ENCODE results near the gene DHRS7C. TPM values are rescaled to one million over a fixed set of nuclear protein-coding genes. Genes with fewer than 3 reads are reported as not detected.

DHRS7C gene
- total and polyA plus RNA-seq, 8 donors = not detected

DNA sequence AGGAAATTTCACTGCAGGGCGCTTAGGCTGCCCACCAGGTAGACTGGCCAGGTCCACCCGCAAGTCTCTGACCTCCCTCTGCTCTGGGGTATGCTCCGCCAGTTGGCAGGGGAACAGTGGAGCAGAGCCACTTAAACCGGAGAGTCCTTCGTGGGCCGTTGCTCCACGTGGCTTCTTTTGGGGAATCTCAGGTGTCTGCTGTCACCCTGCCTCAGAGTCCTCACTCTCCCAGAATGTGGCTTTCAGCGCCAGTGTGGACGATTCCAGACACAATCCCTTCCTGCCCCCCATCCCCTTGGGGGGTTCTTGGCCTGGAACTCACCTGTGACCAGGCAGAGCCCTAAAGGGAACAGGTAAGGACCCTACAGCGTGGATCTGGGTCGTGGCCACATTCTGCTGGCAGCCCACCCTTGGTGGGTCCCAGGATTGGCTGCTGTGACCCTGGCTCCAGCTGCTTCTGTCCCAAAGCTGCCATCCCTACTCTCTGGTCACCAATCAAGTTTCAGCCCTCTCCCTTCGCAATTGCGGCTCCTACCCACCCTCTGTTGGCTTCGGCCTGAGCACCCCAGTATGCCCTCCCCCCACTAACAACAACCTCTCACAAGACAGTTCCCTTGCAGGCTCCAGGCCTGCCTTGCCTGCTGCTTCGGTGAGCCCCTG, 22.2 kb downstream of the DHRS7C start:
- WGBS, 2 donors = 72 to 75% methylated on average over 15 of the region's 15 CpGs
- H3K27me3 ChIP-seq = no peaks in the 10 kb centered on the region
- intact Hi-C loops (cut with DNase I) = no loop called here
- ATAC-seq (no peak), DNase-seq (no peak), FAIRE-seq (no peak)
- H3K36me3 ChIP-seq = no peaks in the 10 kb centered on the region
- no peaks in the 10 kb centered on the region for H3K9me3 ChIP-seq
- H3K4me1 ChIP-seq = no peaks in the 10 kb centered on the region
- H3K27ac ChIP-seq = no peak overlapping the region
- no peak overlapping the region for H3K4me3 ChIP-seq
- TF ChIP-seq CTCF (IDR thresholded peaks at IDR 0.05) = no peak

- peak; percentile 13 to 72 (median 56) for TF ChIP-seq CTCF (IDR thresholded peaks at IDR 0.05)
- no peaks in the 10 kb centered on the region for H3K9me3 ChIP-seq
- H3K36me3 ChIP-seq = no peaks in the 10 kb centered on the region
- H3K27me3 ChIP-seq = no peaks in the 10 kb centered on the region
- no peak overlapping the region for H3K4me3 ChIP-seq
- no peaks in the 10 kb centered on the region for H3K4me1 ChIP-seq
- no peak overlapping the region for H3K27ac ChIP-seq
- intact Hi-C loops (cut with DNase I) = no loop called here
- peak in 3 of 4 donors; percentile 34 to 61 (median 54) for ATAC-seq
- no peak for DNase-seq
- WGBS, 2 donors = 19 to 29% methylated on average over 5 of the region's 5 CpGs
- peak; percentile 49 for FAIRE-seq
Measured at GRCh38 chr17:9768381-9768934, 22.9 kb downstream of the DHRS7C start.

GRCh38 chr17:9767432-9767991, 23.9 kb downstream of the DHRS7C start:
- TF ChIP-seq CTCF (IDR thresholded peaks at IDR 0.05) = no peak
- WGBS, 2 donors = 53 to 58% methylated on average over 7 of the region's 7 CpGs
- Histone ChIP-seq H3K36me3 (no peaks in the 10 kb centered on the region), H3K27me3 (no peaks in the 10 kb centered on the region), H3K9me3 (no peaks in the 10 kb centered on the region), H3K4me3 (no peak overlapping the region), H3K27ac (no peak overlapping the region), H3K4me1 (no peaks in the 10 kb centered on the region)
- DNase-seq (no peak), FAIRE-seq (no peak), ATAC-seq (no peak)
- intact Hi-C loops (cut with DNase I) = no loop called here

DNA sequence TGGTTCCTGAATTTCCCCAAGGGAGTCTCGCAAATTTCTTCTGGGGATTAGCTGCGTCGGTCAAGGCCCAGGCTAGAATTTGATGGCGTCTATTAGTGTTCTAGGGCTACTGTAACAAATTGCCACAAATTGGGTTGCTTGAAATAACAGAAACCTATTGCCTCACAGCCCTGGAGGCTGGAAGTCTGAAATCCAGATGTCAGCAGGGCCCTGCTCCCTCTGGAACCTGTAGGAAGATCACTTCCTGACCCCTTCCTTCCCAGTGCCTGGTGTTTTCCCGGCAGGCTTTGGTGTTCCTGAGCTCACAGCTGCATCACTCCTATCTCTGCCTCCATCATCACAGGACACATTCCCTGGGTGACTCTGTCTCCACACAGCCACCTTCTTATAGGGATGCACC, 24.4 kb downstream of the DHRS7C start:
- no peaks in the 10 kb centered on the region for H3K9me3 ChIP-seq
- H3K36me3 ChIP-seq = no peaks in the 10 kb centered on the region
- FAIRE-seq = no peak
- ATAC-seq = no peak
- no peaks in the 10 kb centered on the region for H3K4me1 ChIP-seq
- H3K27ac ChIP-seq = no peak overlapping the region
- DNase-seq = no peak
- H3K4me3 ChIP-seq = no peak overlapping the region
- no peak for TF ChIP-seq CTCF (IDR thresholded peaks at IDR 0.05)
- no peaks in the 10 kb centered on the region for H3K27me3 ChIP-seq
- intact Hi-C loops (cut with DNase I) = no loop called here
- 57 to 74% methylated on average over 5 of the region's 5 CpGs for WGBS, 2 donors

DNA sequence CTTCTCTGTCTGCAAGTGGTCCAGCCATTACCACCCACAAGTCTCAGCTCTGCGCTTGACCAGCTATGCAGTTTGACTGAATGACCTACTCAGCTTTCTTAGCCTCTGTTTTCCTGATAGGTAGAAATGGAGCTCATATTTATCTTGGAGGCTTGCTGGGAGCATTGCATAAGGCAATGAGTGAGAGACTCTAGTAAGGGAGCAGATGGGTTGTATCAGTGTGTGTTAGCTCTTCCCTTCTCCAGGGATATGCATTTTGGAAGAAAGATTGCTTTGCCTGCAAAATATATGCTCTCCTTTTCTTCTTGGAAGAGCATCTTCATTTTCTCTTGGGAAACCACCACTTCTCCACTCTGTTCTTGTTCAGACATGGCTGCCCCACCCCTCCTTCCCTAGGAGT, 26.1 kb downstream of the DHRS7C start:
- H3K4me1 ChIP-seq = no peaks in the 10 kb centered on the region
- no peak for TF ChIP-seq CTCF (IDR thresholded peaks at IDR 0.05)
- no peak overlapping the region for H3K4me3 ChIP-seq
- no peaks in the 10 kb centered on the region for H3K36me3 ChIP-seq
- no peaks in the 10 kb centered on the region for H3K9me3 ChIP-seq
- intact Hi-C loops (cut with DNase I) = no loop called here
- DNase-seq (no peak), FAIRE-seq (no peak), ATAC-seq (no peak)
- no peak overlapping the region for H3K27ac ChIP-seq
- 86 to 88% methylated on average over 1 of the region's 1 CpG for WGBS, 2 donors
- peaks cover 0 to 4% (median 0%) of the 10 kb centered on the region in 4 donors for H3K27me3 ChIP-seq

Data from pancreas (tissue), 10 donors.